Measurements from ENCODE around the gene MSRB3.
"Not testable (repeated sequence)": the region's sequence is repeated elsewhere in the genome, so short reads cannot be mapped to it uniquely, and the experiment has no call there.

The MSRB3 gene

DNA sequence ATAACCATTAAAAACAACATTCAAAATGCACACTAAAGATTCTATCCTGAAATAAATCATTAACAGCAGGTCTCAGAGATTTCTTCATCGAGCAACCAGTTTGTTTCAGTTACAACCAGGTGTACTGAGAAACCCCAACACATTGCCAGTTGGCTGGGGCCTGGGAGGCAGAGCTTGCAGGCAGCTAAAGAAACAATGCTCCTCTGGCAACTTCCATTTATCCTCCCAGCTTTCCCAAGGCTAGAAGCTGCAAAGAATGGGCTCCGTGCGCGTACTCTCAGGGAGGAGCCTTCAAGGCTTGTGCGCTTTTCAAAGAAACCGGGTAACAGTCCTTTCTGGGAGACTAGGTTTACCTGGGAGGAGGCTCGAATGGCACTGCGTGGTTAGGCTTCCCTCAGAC lies 181.6 kb downstream of the MSRB3 start:
- DNase-seq: no peak

DNA sequence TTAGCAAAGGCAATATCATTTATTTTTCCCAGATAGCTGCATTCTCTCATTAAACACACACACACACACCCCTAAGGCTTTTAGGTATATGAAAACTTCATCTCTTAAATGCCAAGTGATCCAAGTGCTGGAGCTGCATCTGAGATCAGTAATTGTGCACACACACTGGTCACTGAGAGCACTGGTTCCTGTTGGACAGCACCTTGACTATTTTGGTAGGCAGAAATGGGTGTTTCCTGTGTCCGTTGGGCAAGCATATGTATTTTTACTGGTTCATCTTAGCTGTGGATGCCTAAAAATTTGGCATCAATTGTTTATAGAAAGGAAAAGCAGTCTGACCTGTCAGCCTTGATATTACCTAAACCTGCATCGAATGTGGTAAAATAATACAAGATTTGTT lies 182.5 kb downstream of the MSRB3 start:
- DNase-seq: no peak

DNA sequence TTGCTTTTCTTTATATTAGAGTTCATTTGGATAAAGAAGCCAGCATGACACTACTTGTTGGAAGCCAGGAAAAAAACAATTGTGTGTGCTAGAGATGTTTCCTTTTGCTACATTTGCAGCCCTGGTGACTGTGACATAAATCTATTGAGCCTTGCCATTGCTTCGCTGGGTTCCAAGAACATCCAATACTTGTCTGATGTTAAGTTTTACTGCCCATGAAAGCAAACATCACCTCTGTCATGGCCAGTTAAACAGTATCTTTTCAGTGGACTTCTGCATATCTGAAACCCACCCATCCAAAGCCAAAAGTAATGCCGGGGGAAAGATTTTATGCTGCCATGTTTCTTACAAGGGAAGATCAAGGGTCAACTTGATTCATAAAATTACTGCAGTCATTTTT lies 184.0 kb downstream of the MSRB3 start:
- no peak for DNase-seq

DNA sequence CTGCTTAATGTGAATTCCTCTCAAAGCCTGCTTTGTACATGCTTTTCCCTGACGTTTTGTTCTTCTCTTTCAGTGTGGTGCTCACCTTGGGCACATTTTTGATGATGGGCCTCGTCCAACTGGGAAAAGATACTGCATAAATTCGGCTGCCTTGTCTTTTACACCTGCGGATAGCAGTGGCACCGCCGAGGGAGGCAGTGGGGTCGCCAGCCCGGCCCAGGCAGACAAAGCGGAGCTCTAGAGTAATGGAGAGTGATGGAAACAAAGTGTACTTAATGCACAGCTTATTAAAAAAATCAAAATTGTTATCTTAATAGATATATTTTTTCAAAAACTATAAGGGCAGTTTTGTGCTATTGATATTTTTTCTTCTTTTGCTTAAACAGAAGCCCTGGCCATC lies 184.6 kb downstream of the MSRB3 start:
- no peak for DNase-seq

DNA sequence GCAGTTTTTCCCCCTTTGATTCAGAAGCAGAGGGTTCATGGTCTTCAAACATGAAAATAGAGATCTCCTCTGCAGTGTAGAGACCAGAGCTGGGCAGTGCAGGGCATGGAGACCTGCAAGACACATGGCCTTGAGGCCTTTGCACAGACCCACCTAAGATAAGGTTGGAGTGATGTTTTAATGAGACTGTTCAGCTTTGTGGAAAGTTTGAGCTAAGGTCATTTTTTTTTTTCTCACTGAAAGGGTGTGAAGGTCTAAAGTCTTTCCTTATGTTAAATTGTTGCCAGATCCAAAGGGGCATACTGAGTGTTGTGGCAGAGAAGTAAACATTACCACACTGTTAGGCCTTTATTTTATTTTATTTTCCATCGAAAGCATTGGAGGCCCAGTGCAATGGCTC lies 185.1 kb downstream of the MSRB3 start:
- DNase-seq: no peak

DNA sequence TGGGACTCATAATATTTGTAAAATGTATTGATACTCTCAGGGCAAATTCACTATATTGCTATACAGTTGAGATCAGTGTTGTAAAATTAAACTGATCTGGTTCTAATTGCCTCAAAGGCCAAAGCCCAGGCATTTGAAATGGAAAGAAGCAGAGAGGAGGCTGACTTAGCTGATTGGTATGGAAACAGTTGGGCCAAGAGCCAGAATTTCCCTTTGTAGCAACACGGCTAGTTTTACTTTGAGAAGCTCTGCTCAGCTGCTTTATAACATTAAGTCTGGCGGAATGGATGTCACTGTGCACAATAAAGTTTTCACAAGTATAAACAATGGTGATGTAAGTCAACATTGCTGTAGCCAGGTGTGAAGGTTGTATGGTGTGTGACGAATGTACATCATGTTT lies 186.4 kb downstream of the MSRB3 start:
- DNase-seq: no peak

DNA sequence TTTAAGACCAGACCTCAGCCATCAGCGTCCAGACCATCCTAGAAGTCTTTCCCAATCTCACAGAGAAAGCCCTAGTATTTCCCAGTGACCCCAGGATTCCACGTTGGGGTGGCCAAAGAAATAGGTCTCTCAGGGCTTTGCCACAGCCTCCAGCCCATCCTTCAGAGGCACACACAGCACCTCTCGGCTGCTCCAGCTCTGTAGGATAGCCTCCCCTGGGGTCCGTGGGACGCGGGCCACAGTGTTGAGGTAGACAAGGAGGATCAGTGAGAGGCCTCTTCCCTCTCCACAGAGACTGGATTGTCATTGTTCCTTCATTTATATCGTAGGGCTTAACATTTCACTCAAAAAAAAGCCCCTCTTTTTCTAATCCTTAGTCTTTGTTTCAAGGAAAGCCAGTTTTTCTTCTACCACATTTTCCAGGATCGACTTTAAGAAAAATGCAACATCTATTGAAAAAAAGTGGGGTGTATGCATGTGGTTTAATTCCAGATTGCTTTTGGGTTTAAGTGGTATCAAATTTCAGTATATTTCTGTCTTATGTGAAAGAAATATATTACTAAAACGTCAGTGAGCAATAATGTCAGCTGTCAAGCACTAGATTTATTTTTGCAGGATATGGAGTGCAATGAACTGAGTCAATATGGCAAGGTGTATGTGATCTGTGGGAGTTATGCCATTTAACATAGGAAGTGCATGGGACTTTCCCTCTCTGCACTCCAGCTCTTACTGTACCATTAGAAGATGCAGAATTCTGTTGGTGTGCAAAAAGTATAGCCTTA lies 187.5 kb downstream of the MSRB3 start:
- no peak for DNase-seq

DNA sequence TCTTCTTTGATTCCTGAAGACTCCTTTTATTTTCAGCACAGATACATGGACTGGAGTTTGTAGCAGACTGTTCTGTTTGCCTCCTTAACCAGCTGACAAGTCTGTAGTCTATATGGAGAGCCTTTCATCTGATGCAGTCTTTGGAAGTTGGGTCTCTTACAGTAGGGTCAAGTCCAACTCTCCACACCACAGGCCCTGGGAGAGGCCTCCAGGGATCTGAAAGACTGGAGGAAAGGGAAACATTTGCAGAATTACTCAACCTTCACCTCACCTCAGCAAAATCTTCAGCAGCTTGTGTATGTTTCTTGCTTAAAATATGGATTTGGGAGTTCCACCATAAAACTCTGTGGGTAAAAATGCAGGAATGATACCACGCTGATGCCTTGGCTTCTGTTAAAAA lies 188.4 kb downstream of the MSRB3 start:
- no peak for DNase-seq

DNA sequence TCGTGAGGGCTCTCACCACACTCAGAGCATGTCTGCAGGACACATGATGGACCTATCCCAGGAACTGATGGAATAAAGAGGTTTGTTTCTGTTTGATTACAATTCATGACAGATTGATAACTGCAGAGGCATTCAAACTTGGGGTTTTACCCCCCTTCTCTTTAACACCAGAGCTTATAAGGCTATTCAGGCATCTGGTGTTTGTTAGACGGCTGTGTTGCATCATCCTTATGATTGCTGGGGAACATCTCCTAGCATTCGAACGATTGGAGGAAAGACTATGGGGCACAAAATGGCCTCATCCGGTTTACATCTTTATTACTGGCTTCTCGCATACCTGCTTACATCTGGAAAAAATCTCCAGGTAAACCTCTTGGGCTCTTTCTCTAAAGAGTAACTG lies 191.8 kb downstream of the MSRB3 start:
- DNase-seq: no peak

DNA sequence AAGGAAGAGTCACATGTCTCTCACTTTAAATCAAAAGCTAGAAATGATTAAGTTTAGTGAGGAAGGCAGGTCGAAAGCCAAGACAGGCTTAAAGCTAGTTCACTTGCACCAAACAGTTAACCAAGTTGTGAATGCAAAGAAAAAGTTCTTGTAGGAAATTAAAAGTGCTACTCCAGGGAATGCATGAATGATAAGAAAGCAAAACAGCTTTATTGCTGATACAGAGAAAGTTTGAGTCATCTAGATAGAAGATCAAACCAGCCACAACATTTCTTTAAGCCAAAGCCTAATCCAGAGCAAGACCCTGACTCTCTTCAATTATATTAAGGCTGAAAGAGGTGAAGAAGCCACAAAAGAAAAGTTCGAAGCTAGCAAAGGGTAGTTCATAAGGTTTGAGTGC lies 193.6 kb downstream of the MSRB3 start:
- DNase-seq: no peak

DNA sequence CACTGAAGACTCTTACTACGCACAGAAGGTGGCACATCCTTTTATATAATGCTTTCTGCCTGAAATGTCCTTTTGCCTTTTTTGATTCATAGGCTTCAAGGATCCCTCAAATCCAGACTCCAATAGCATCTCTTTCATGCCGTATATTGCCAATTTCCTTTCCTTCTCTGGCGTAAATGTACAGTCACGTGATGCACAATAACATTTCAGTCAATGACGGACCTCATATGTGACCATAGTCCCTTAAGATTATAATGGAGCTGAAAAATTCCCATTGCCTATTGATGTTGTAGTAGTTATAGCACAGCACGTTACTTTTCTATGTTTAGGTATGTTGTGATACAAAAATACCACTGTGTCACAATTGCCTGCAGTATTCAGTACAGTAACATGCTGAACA lies 196.3 kb downstream of the MSRB3 start:
- no peak for DNase-seq

DNA sequence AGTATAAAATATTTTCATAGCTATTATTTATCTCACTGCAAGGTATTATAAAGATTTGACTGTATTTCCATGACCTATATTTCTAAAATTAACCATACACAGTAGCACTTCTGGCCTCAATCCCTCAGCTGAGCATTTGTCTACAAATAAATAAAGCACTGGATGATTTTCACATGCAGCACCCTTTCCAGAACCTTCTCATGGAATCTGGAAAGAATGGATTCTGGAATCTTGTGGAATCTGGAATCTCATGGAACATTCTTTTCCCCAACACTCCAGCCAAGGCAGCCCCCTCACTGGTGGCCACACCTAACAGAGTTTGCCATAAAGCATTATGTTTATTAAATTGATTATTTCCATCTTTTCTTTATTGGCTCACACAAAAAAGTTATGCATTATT lies 199.2 kb downstream of the MSRB3 start:
- no peak for DNase-seq

DNA sequence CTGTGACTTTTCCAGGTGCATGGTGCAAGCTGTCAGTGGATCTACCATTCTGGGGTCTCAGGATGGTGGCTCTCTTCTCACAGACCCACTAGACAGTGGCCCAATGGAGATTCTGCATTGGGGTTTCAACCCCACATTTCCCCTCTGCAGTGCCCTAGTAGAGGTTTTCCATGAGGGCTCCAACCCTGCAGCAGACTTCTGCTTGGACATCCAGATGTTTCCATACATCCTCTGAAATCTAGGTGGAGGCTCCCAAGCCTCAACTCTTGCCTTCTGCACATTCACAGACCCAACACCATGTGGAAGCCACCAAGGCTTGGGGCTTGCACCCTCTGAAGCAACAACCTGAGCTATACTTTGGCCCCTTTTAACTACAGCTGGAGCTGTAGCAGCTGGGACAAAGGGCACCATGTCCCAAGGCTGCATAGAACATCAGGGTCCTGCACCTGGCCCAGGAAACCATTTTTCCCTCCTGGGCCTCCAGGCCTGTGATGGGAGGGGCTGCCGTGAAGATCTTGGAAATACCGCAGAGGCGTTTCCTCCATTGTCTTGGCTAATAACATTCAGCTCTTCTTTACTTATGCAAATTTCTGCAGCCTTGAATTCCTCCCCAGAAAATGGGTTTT lies 205.5 kb downstream of the MSRB3 start:
- not testable (repeated sequence) for DNase-seq

DNA sequence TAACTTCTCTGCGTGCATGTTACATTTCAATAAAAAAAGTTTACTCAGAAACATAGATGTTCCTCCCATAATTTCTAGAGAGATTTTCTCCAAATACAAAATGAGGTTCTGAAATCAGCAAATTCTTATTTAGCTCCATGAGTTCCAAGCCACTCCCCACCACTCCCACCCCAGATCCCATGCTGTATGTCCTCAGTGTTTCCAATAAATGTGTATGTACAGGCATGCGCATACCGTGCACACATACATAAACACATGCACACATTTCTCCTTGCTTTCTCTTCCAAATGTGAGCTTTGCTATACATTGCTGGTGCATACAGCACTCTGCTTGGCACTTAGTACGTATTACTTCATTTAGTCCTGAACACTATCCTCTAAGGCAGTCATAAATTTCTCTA lies 209.7 kb downstream of the MSRB3 start:
- no peak for DNase-seq

DNA sequence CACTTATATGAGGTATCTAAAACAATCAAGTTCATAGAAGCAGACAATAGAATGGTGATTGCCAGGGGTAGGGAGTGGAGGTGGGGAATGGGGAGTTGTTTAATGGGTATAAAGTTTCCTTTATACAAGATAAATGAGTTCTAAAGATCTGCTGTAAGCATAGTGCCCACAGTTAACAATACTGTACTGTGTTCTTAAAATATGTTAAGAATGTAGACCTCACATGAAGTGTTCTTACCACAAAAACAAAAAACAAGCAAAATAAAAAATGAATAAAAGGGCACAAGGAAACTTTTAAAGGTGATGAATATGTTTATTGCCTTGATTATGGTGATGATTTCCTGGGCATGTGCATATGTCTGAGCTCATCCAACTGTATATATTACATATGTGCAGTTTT lies 211.8 kb downstream of the MSRB3 start:
- DNase-seq: no peak

DNA sequence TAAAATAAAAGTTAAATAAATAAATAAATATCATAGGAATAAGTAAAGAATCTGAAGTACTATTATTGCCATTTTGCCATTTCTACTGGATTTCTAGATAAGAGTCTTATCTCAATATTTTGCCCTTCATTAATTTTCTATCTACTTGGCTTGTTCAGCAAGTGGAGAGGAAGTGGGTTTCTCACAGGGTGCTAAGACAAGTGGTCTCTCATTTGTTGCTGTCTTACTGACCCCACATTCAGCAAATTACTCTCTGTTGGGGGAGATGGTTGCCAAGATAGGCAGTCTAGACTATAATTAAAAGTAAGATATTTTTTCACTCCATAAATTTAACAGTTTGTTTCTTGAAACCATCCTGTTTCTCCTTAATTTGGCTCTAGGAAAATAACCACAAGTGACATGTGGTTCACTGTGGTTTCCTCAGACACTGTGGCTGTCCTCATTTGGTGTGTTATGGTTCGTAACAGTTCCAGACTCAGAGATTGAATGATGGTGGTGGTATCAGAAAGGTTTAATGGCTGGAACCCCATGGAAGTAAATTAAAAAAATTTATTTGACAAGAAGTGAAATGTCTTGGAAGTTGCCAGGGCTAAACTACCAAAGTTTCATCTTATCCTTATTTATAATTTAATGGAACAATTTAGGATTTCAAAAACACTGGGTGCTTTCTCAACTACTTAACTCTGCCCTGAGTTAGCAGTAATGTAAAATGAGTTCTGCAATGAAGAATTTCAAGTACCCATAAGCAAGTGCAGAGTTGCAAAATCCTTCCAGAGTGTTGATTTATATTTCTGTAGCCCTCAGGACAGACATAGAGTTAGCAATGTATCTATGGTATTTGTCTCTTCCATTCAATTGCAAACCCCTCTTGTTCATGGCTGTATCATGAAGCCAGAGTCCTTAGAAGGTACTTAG lies 214.8 kb downstream of the MSRB3 start:
- DNase-seq: no peak

DNA sequence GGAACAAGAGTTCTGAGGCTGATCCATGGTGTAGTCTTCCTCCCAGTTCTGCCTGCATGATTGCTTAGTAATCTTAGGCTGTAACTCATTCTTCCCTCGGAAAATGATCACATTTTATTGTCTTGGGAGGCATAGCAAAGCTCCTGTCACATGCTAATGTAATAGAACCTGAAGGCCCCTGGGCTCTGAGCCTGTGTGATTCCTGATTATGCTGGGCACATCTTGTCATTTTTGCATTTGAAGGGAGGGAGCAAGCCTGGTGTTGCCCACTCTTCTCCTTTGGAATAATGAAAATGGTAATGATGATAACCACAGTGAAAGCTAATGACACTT lies 215.4 kb downstream of the MSRB3 start:
- DNase-seq: no peak

DNA sequence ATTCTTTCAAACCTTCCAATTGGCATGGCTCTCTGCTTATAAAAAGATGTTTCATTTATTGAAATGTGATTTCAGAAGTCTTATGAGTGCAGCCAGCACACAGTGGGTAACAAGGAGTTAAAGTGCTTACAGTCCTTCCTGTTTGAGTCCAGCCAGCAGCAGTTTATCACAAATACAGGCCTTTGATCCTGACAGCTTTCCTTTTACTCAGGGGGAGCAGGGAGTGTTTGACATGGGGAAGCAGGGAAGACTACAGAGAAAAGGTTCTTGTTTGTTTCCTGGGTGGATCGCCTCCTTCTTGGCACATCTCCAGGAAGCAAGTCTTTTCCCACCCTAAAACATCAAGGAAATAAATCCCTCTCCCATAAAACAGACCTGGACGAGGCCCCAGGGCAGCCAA lies 216.1 kb downstream of the MSRB3 start:
- no peak for DNase-seq

DNA sequence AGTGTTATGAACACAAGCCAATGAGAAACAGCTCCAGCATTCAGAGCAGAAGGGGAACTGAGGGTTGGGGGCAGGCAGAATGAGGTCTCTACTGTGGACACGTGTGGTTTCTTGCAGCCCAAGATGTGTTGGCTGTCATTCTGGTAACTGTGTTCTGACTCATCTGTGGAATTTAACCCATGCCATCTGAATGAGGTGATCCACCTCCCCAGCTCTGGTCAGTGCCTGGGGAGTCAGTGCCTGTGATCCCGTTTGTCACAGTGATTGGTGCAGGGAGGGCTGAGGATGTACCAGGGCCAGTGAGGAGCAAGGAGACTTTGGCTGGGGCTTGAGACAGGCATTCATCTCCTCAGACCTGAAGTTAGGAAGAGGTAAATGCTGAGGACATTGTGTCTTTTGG lies 216.8 kb downstream of the MSRB3 start:
- DNase-seq: no peak

DNA sequence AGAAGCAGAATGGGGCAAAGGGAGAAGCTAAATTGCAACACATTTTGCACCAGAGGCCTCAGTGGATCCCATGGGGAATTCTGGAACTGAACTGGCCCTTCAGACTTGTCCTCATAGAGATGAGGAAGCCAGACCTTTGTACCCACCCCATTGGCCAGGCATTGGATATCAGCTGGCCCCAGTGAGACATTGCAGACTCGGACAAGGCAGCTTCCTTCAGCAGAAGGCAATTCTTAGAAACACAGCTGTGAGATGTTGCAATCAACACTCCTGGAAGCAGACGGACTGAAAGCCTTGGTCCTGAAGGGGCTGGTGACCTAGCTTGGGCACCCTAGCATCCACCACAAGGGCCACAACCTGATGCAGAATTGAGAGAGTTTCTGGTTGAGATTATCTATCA lies 218.1 kb downstream of the MSRB3 start:
- no peak for DNase-seq

DNA sequence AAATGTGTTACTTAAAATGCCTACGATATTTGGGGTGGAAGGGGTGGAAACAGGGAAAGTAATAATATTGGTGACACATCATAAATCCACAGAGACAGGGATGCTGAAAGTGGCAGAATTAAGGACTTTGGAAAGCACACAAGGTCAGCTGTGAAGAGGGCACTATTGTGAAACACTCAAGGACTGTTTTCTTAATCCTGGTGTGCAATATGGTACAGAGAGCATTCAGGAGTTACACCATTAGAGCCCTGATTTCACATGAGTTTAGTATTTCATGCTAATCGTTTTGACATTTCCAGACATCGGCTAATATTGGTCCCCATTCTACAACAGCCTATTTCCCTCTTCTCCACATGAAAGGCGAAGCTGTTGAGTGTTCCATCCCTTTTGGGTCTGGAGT lies 219.2 kb downstream of the MSRB3 start:
- no peak for DNase-seq

DNA sequence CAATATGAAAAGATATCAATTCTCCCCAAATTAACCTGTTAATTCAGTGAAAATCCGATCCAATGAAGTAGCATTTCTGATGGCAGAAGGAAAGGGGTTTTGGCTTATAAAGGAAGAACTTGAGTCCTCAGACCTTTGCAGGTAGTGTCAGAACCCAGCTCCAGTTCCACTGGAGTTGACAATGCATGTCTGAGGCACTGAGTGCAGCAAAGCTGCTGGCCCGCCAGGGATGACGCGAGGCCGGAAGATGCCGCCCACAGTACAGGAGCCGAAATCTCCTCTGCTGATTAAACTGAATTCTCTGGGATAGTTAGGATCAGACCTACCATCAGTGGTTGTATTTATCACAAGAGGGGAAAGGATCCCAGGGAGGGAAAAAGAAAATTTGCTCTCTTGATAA lies 220.7 kb downstream of the MSRB3 start:
- DNase-seq: no peak

DNA sequence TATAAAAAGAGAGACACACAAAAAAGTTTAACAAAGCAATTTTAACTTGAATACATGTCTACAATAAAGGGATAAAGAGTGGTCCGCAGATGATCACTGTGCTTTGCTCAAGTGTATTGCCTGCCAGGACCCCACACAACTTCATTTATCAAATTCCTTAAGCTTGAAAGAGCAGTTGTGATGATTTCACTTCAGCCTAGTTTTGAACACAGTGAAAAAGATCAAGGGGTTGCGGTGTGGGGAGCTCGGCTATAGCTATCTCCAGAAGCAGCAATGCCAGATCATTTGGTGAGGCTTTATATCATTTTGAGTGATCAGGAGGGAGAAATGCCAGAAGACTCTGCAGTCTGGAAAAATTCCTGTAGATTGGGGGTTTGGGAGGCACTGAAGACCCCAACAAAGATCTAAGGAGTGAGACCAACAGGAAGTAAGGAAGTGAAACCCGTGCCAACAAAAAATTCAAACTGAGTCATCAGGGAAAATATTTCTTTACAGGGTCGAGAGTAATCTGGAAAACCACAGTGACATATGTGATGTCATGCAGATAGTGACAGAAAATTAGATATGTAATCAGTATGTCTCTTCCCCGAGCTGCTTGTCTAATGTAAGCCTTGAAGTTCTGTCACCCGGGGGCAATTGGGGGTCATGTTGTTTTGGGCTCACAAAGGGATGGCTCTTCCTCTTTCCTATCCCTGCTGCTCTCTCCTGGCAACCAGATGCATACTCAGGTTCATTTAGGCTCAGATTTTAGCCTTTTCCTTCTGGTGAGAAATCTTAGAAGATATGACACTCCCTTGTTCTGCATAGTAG lies 221.8 kb downstream of the MSRB3 start:
- no peak for DNase-seq
